Liver (tissue), 3 donors: ENCODE results near the gene PTPRN2.

Experiments
- GABPA ChIP-seq, 2 donors: IDR thresholded peaks in 1 of 2; conservative IDR thresholded peaks in 1 of 2; 2 replicates each; pipeline ENCODE4 v1.6.1; 2016; ENCODE audit warnings: antibody characterized with exemption in 2 of 2, mild to moderate bottlenecking in 1 of 2, moderate library complexity in 1 of 2
- JUND ChIP-seq, 2 donors: IDR thresholded peaks; 2 replicates each; pipeline ENCODE4 v1.6.1; 2016; ENCODE audit warnings: antibody characterized with exemption in 2 of 2
- RAD21 ChIP-seq, 2 donors: IDR thresholded peaks; 2 replicates each; pipeline ENCODE4 v1.6.1; 2016; ENCODE audit warnings: antibody characterized with exemption in 2 of 2, mild to moderate bottlenecking in 2 of 2
- SP1 ChIP-seq: IDR thresholded peaks from 2 replicates; pipeline ENCODE4 v1.6.1; 2018; ENCODE audit warnings: antibody characterized with exemption, mild to moderate bottlenecking
- ZBTB33 ChIP-seq: IDR thresholded peaks from 2 replicates; pipeline ENCODE4 v1.6.1; 2016; ENCODE audit warnings: antibody characterized with exemption
- TF ChIP-seq, protein P1 (sequence below): fragments of 150-350 bp; IDR thresholded peaks from 2 replicates; pipeline ENCODE4 v1.5.1; 2017; ENCODE audit warnings: improper control_type of control experiment, low read depth, low read length; ENCODE audit not compliant: missing input control
- TF ChIP-seq, protein P2 (sequence below): IDR thresholded peaks from 2 replicates; pipeline ENCODE4 v1.6.1; 2016; ENCODE audit warnings: antibody characterized with exemption, mild to moderate bottlenecking
- donor health status: healthy.
- donor health status: healthy.

DNA sequence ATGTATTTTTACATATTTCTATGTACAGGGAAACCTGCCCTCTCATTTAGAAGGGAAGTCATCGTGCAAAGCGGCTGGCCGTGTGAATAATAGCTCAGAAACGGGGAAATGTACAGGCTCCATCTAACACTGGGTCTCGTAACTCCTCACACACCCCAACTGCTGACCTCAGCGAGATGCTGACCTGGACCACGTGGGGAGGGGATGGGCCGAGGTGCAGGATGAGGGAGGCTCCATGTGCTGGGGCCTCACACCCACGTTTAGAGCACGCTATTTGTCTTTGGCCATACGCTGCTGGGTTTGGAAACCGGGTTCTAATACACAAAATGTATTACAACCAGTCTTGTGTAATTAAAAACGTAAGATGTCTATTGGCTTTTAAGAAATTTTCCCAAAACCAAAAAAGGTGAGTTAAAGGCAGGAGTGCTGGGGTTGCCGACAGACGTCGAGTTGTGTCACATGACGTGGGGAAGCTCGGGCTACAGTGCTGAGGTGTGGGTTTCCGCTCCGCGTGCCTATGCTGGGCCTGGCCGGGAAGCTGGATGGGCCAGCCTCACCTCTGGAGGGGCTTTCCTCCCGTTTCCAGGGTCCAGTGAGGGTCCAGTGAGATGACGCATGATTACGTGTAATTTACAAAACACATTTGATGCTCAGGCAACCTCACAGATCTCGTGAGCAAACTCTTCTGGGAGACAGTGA is 1035.2 kb downstream of the PTPRN2 start:
- TF ChIP-seq JUND (IDR thresholded peaks at IDR 0.05) = no peak
- TF ChIP-seq ZBTB33 = no peak
- no peak for TF ChIP-seq SP1
- no peak for TF ChIP-seq RAD21 (IDR thresholded peaks at IDR 0.05)
- TF ChIP-seq, protein P1, sequence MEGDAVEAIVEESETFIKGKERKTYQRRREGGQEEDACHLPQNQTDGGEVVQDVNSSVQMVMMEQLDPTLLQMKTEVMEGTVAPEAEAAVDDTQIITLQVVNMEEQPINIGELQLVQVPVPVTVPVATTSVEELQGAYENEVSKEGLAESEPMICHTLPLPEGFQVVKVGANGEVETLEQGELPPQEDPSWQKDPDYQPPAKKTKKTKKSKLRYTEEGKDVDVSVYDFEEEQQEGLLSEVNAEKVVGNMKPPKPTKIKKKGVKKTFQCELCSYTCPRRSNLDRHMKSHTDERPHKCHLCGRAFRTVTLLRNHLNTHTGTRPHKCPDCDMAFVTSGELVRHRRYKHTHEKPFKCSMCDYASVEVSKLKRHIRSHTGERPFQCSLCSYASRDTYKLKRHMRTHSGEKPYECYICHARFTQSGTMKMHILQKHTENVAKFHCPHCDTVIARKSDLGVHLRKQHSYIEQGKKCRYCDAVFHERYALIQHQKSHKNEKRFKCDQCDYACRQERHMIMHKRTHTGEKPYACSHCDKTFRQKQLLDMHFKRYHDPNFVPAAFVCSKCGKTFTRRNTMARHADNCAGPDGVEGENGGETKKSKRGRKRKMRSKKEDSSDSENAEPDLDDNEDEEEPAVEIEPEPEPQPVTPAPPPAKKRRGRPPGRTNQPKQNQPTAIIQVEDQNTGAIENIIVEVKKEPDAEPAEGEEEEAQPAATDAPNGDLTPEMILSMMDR = no peak
- TF ChIP-seq GABPA (IDR thresholded peaks at IDR 0.05 in 1 of 2, conservative IDR thresholded peaks at IDR 0.05 in 1 of 2) = no peak
- TF ChIP-seq, protein P2, sequence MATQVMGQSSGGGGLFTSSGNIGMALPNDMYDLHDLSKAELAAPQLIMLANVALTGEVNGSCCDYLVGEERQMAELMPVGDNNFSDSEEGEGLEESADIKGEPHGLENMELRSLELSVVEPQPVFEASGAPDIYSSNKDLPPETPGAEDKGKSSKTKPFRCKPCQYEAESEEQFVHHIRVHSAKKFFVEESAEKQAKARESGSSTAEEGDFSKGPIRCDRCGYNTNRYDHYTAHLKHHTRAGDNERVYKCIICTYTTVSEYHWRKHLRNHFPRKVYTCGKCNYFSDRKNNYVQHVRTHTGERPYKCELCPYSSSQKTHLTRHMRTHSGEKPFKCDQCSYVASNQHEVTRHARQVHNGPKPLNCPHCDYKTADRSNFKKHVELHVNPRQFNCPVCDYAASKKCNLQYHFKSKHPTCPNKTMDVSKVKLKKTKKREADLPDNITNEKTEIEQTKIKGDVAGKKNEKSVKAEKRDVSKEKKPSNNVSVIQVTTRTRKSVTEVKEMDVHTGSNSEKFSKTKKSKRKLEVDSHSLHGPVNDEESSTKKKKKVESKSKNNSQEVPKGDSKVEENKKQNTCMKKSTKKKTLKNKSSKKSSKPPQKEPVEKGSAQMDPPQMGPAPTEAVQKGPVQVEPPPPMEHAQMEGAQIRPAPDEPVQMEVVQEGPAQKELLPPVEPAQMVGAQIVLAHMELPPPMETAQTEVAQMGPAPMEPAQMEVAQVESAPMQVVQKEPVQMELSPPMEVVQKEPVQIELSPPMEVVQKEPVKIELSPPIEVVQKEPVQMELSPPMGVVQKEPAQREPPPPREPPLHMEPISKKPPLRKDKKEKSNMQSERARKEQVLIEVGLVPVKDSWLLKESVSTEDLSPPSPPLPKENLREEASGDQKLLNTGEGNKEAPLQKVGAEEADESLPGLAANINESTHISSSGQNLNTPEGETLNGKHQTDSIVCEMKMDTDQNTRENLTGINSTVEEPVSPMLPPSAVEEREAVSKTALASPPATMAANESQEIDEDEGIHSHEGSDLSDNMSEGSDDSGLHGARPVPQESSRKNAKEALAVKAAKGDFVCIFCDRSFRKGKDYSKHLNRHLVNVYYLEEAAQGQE = no peak
